Sigmoid colon (tissue), 7 donors: Measurements from ENCODE around the gene MOSPD3. TPM values are rescaled to one million over a fixed set of nuclear protein-coding genes. Genes with fewer than 3 reads are reported as not detected.
"Not testable (repeated sequence)": the region's sequence is repeated elsewhere in the genome, so short reads cannot be mapped to it uniquely, and the experiment has no call there.

Experiments used
- DNase-seq: peaks from one replicate; pipeline ENCODE4 v3.0.0-alpha.2; 2019
- H3K27ac ChIP-seq, 4 donors: fragments of 200-600 bp; sonication (generic); one replicate each; pipeline ENCODE4 v1.5.1; 2016 to 2019; ENCODE audit warnings: mild to moderate bottlenecking in 1 of 4
- H3K27me3 ChIP-seq, 3 donors: fragments of 200-600 bp; sonication (generic); one replicate each; pipeline ENCODE4 v1.5.1; 2019; ENCODE audit warnings: mild to moderate bottlenecking in 1 of 3
- H3K36me3 ChIP-seq, 4 donors: fragments of 200-600 bp; sonication (generic); one replicate each; pipeline ENCODE4 v1.5.1; 2016 to 2019
- H3K4me1 ChIP-seq, 4 donors: fragments of 200-600 bp; sonication (generic); one replicate each; pipeline ENCODE4 v1.5.1; 2017 to 2019
- H3K4me3 ChIP-seq, 4 donors: fragments of 200-600 bp; sonication (generic); one replicate each; pipeline ENCODE4 v1.5.1; 2017 to 2019; ENCODE audit warnings: mild to moderate bottlenecking in 2 of 4, moderate library complexity in 1 of 4
- H3K9me3 ChIP-seq, 4 donors: fragments of 200-600 bp in 3 of 4; sonication (generic) in 3 of 4; one replicate each; pipeline versions ENCODE4 v1.5.1 to v1.6.1; 2013 to 2019
- EP300 ChIP-seq, 4 donors: sonication (generic); formaldehyde crosslinking; IDR thresholded peaks; one replicate each; pipeline ENCODE4 v1.6.1; 2017; ENCODE audit warnings: antibody characterized with exemption in 4 of 4
- WGBS, 2 donors: extraction: QIAGEN DNeasy Blood & Tissue Kit; methylation state at CpG; one replicate each; pipeline ENCODE4 v1.1.7; 2013; 5-methylcytosine and 5-hydroxymethylcytosine counted together
- intact Hi-C: fragments of 100-400 bp; cut with DNase I; formaldehyde crosslinking; loops from one replicate; pipeline ENCODE4 v1.15.1; 2023
- polyA plus RNA-seq, 3 donors: library from polyadenylated mRNA; stranded (reverse); fragments of 200-250 nt; gene quantifications; one replicate each; pipeline ENCODE4 v1.2.3, GENCODE V29; 2013
- small RNA-seq, 3 donors: library from RNA; depleted of rRNA; stranded (forward); fragments of <200 nt; gene quantifications; one replicate each; pipeline ENCODE3, GENCODE V24; 2016
- total RNA-seq, 4 donors: library from RNA; depleted of rRNA; stranded (reverse); fragments of >200 nt; gene quantifications; one replicate each; pipeline ENCODE4 v1.1.0, GENCODE V29; 2016
- donor health status: healthy with polysubstance abuse.
- donor health status: Bipolar disorder and iron deficiency.
- donor health status: healthy.

MOSPD3 gene
- total and polyA plus RNA-seq, 7 donors = 8.0 to 19.2 (median 16.4) TPM

GRCh38 chr7:100655908-100656674 lies 43.8 kb downstream of the MOSPD3 start, which contains the start of gene ACTL6B:
Gene ACTL6B, minus strand, starts transcription at chr7:100656448. Its CDS starts 94 bp downstream, at chr7:100656354.
- intact Hi-C loops = no loop called here
- no peaks in the 10 kb centered on the region for H3K36me3 ChIP-seq
- H3K9me3 ChIP-seq = no peaks in the 10 kb centered on the region
- H3K4me1 ChIP-seq = peaks cover 0 to 7% (median 3%) of the 10 kb centered on the region in 4 donors
- H3K27me3 ChIP-seq = peaks cover 19 to 60% (median 47%) of the 10 kb centered on the region in 3 donors
- WGBS, 2 donors = 13 to 28% methylated on average over 63 of the region's 63 CpGs
- H3K4me3 ChIP-seq = no peak within 1 kb of the TSS
- no peak within 1 kb of the TSS for H3K27ac ChIP-seq
- no peak for TF ChIP-seq EP300 (IDR thresholded peaks at IDR 0.05)
- DNase-seq = no peak

- H3K27me3 ChIP-seq = peaks cover 0 to 17% (median 14%) of the 10 kb centered on the region in 3 donors
- H3K4me1 ChIP-seq, intact Hi-C loops, DNase-seq, H3K27ac ChIP-seq, H3K9me3 ChIP-seq, H3K36me3 ChIP-seq, H3K4me3 ChIP-seq: not testable (repeated sequence)
- 50 to 82% methylated on average over 12 of the region's 12 CpGs for WGBS, 2 donors
These were observed 49.9 kb downstream of the MOSPD3 start for GRCh38 chr7:100662194-100662776.

Small RNAs within 50 kb of the gene (small RNA-seq; reads per million reads assigned to genes)
- gene SAP25 = 0 reads per million in 3 donors

Other genes with a start within 250 kb of the MOSPD3 start
- 10 to 100 TPM in 1 of 4 donors, 1 to 10 TPM in 3; 5.0 to 10.0 (median 5.9) TPM for gene PILRA, start 239.1 kb upstream of the MOSPD3 start, total RNA-seq
- 1 to 10 TPM; 5.4 to 6.9 (median 5.5) TPM for gene PILRA, start 239.1 kb upstream of the MOSPD3 start, polyA plus RNA-seq
- gene ZCWPW1, start 183.8 kb upstream of the MOSPD3 start, total RNA-seq = 1 to 10 TPM; 3.8 to 9.4 (median 6.2) TPM
- 1 to 10 TPM; 1.2 to 6.2 (median 5.4) TPM for gene ZCWPW1, start 183.8 kb upstream of the MOSPD3 start, polyA plus RNA-seq
- gene MEPCE, start 182.7 kb upstream of the MOSPD3 start, total RNA-seq = 10 to 100 TPM; 20.0 to 29.7 (median 25.5) TPM
- gene MEPCE, start 182.7 kb upstream of the MOSPD3 start, polyA plus RNA-seq = 10 to 100 TPM; 18.0 to 32.1 (median 19.7) TPM
- 10 to 100 TPM; 17.4 to 42.6 (median 35.2) TPM for gene PPP1R35, start 176.0 kb upstream of the MOSPD3 start, total RNA-seq
- 10 to 100 TPM; 28.2 to 45.5 (median 31.4) TPM for gene PPP1R35, start 176.0 kb upstream of the MOSPD3 start, polyA plus RNA-seq
- under 1 TPM in 1 of 4 donors, not detected in 3; 0.95 TPM for gene SPACDR, start 148.3 kb upstream of the MOSPD3 start, total RNA-seq
- under 1 TPM in 1 of 3 donors, not detected in 2; 0.63 TPM for gene SPACDR, start 148.3 kb upstream of the MOSPD3 start, polyA plus RNA-seq
- gene TSC22D4, start 133.3 kb upstream of the MOSPD3 start, total RNA-seq = 10 to 100 TPM; 24.4 to 31.6 (median 28.5) TPM
- 10 to 100 TPM; 46.8 to 53.5 (median 51.1) TPM for gene TSC22D4, start 133.3 kb upstream of the MOSPD3 start, polyA plus RNA-seq
- gene NYAP1, start 128.6 kb upstream of the MOSPD3 start, total RNA-seq = 1 to 10 TPM; 1.1 to 1.5 (median 1.4) TPM
- gene NYAP1, start 128.6 kb upstream of the MOSPD3 start, polyA plus RNA-seq = 1 to 10 TPM in 1 of 3 donors, under 1 TPM in 1, not detected in 1; 0.23 to 1.6 TPM
- gene AGFG2, start 73.3 kb upstream of the MOSPD3 start, total RNA-seq = 10 to 100 TPM; 17.5 to 32.7 (median 20.2) TPM
- 10 to 100 TPM; 28.8 to 33.0 (median 30.7) TPM for gene AGFG2, start 73.3 kb upstream of the MOSPD3 start, polyA plus RNA-seq
- 1 to 10 TPM in 2 of 4 donors, under 1 TPM in 1, not detected in 1; 0.71 to 2.5 (median 1.9) TPM for gene SAP25, start 38.6 kb upstream of the MOSPD3 start, total RNA-seq
- gene SAP25, start 38.6 kb upstream of the MOSPD3 start, polyA plus RNA-seq = 1 to 10 TPM in 1 of 3 donors, not detected in 2; 7.2 TPM
- 10 to 100 TPM; 28.9 to 74.5 (median 42.9) TPM for gene LRCH4, start 26.4 kb upstream of the MOSPD3 start, total RNA-seq
- gene LRCH4, start 26.4 kb upstream of the MOSPD3 start, polyA plus RNA-seq = 10 to 100 TPM; 28.2 to 92.3 (median 40.7) TPM
- 1 to 10 TPM in 1 of 4 donors, under 1 TPM in 2, not detected in 1; 0.27 to 2.8 (median 0.71) TPM for gene FBXO24, start 26.2 kb upstream of the MOSPD3 start, total RNA-seq
- 1 to 10 TPM in 1 of 3 donors, under 1 TPM in 2; 0.46 to 1.2 (median 0.95) TPM for gene FBXO24, start 26.2 kb upstream of the MOSPD3 start, polyA plus RNA-seq
- 10 to 100 TPM; 14.3 to 76.4 (median 21.4) TPM for gene PCOLCE, start 10.2 kb upstream of the MOSPD3 start, total RNA-seq
- 10 to 100 TPM in 2 of 3 donors, 1 to 10 TPM in 1; 2.3 to 36.7 (median 10.8) TPM for gene PCOLCE, start 10.2 kb upstream of the MOSPD3 start, polyA plus RNA-seq
- gene TFR2, start 29.0 kb downstream of the MOSPD3 start, total RNA-seq = under 1 TPM in 1 of 4 donors, not detected in 3; 0.71 TPM
- gene TFR2, start 29.0 kb downstream of the MOSPD3 start, polyA plus RNA-seq = 1 to 10 TPM in 1 of 3 donors, not detected in 2; 2.2 TPM
- gene ACTL6B, start 43.9 kb downstream of the MOSPD3 start, total RNA-seq = under 1 TPM in 2 of 4 donors, not detected in 2; 0.68 to 0.71 TPM
- under 1 TPM in 1 of 3 donors, not detected in 2; 0.58 TPM for gene ACTL6B, start 43.9 kb downstream of the MOSPD3 start, polyA plus RNA-seq
- 100 to 1,000 TPM; 133 to 199 (median 163) TPM for gene GNB2, start 61.2 kb downstream of the MOSPD3 start, total RNA-seq
- gene GNB2, start 61.2 kb downstream of the MOSPD3 start, polyA plus RNA-seq = 100 to 1,000 TPM; 230 to 286 (median 236) TPM
- 10 to 100 TPM; 24.8 to 47.1 (median 26.6) TPM for gene GIGYF1, start 81.7 kb downstream of the MOSPD3 start, total RNA-seq
- 10 to 100 TPM in 1 of 3 donors, 1 to 10 TPM in 2; 3.5 to 27.9 (median 4.8) TPM for gene GIGYF1, start 81.7 kb downstream of the MOSPD3 start, polyA plus RNA-seq
- 10 to 100 TPM; 20.5 to 39.5 (median 31.7) TPM for gene POP7, start 93.6 kb downstream of the MOSPD3 start, total RNA-seq
- 10 to 100 TPM; 43.5 to 46.2 (median 44.4) TPM for gene POP7, start 93.6 kb downstream of the MOSPD3 start, polyA plus RNA-seq
- not detected for gene EPO, start 107.9 kb downstream of the MOSPD3 start, total RNA-seq
- gene EPO, start 107.9 kb downstream of the MOSPD3 start, polyA plus RNA-seq = not detected
- gene ZAN, start 121.1 kb downstream of the MOSPD3 start, total RNA-seq = not detected
- gene ZAN, start 121.1 kb downstream of the MOSPD3 start, polyA plus RNA-seq = not detected
- 10 to 100 TPM; 23.9 to 35.5 (median 29.3) TPM for gene EPHB4, start 215.0 kb downstream of the MOSPD3 start, total RNA-seq
- gene EPHB4, start 215.0 kb downstream of the MOSPD3 start, polyA plus RNA-seq = 10 to 100 TPM in 2 of 3 donors, 1 to 10 TPM in 1; 5.1 to 29.1 (median 10.2) TPM
- 10 to 100 TPM; 10.4 to 17.9 (median 14.8) TPM for gene SLC12A9, start 240.2 kb downstream of the MOSPD3 start, total RNA-seq
- 10 to 100 TPM in 1 of 3 donors, 1 to 10 TPM in 2; 2.5 to 34.2 (median 4.2) TPM for gene SLC12A9, start 240.2 kb downstream of the MOSPD3 start, polyA plus RNA-seq